Muscle of leg (tissue), 11 donors: ENCODE results near the gene PPM1J. TPM values are rescaled to one million over a fixed set of nuclear protein-coding genes. Genes with fewer than 3 reads are reported as not detected.

Experiments
- DNase-seq: peaks from one replicate; pipeline ENCODE4 v3.0.0; 2013
- H3K27ac ChIP-seq: one replicate; pipeline ENCODE4 v1.5.1; 2013; ENCODE audit warnings: mild to moderate bottlenecking, low read length, control low read depth
- H3K27me3 ChIP-seq: one replicate; pipeline ENCODE4 v1.6.1; 2013; ENCODE audit warnings: low read length; ENCODE audit not compliant: control insufficient read depth, insufficient read depth
- H3K36me3 ChIP-seq: one replicate; pipeline ENCODE4 v1.6.1; 2013; ENCODE audit warnings: low read length; ENCODE audit not compliant: control insufficient read depth, insufficient read depth
- H3K4me1 ChIP-seq: one replicate; pipeline ENCODE4 v1.6.1; 2013; ENCODE audit warnings: low read length; ENCODE audit not compliant: control insufficient read depth, insufficient read depth
- H3K4me3 ChIP-seq: one replicate; pipeline ENCODE4 v1.5.1; 2013; ENCODE audit warnings: low read length, control low read depth
- H3K9me3 ChIP-seq: replicated peaks from 2 replicates; pipeline ENCODE4 v1.6.1; 2013; ENCODE audit warnings: low read depth, low read length; ENCODE audit not compliant: control insufficient read depth
- WGBS: methylation state at CpG from one replicate; pipeline ENCODE4 v1.1.5; 2013; ENCODE audit warnings: missing lambda C conversion rate; ENCODE audit not compliant: insufficient coverage; 5-methylcytosine and 5-hydroxymethylcytosine counted together
- polyA plus RNA-seq, 8 donors: library from polyadenylated mRNA; unstranded; fragments of 120-200 nt; gene quantifications; one replicate each; pipeline versions ENCODE4 v1.2.1 to v1.2.3, GENCODE V29; 2013; ENCODE audit warnings: inconsistent platforms in 1 of 8, low replicate concordance in 1 of 8; ENCODE audit not compliant: insufficient read length in 8 of 8, insufficient read depth in 1 of 8
- total RNA-seq: library from RNA; stranded (reverse); fragments of 120-200 nt; gene quantifications from one replicate; pipeline ENCODE4 v1.2.4, GENCODE V29; 2013

The PPM1J gene
- total and polyA plus RNA-seq, 9 donors: 1.0 to 3.9 (median 2.9) TPM

GRCh38 chr1:112699425-112700144 is 15.5 kb downstream of the PPM1J start:
- peak overlapping the region; percentile 96 for H3K27ac ChIP-seq
- no peak for DNase-seq
- WGBS: 68% methylated on average over 7 of the region's 13 CpGs
- peaks cover 88% of the 10 kb centered on the region for H3K36me3 ChIP-seq
- H3K27me3 ChIP-seq: no peaks in the 10 kb centered on the region
- H3K9me3 ChIP-seq: no peaks in the 10 kb centered on the region
- H3K4me3 ChIP-seq: no peak overlapping the region
- peaks cover 68% of the 10 kb centered on the region for H3K4me1 ChIP-seq

- 61% methylated on average over 16 of the region's 17 CpGs for WGBS
- H3K27ac ChIP-seq: peak overlapping the region; percentile 96
- H3K4me1 ChIP-seq: peaks cover 64% of the 10 kb centered on the region
- H3K36me3 ChIP-seq: peaks cover 94% of the 10 kb centered on the region
- H3K27me3 ChIP-seq: no peaks in the 10 kb centered on the region
- no peak overlapping the region for H3K4me3 ChIP-seq
- DNase-seq: no peak
- no peaks in the 10 kb centered on the region for H3K9me3 ChIP-seq
These were observed 16.5 kb downstream of the PPM1J start for GRCh38 chr1:112698366-112699310.

GRCh38 chr1:112697781-112698201 is 17.3 kb downstream of the PPM1J start:
- no peaks in the 10 kb centered on the region for H3K27me3 ChIP-seq
- peaks cover 56% of the 10 kb centered on the region for H3K4me1 ChIP-seq
- no peaks in the 10 kb centered on the region for H3K9me3 ChIP-seq
- no peak for DNase-seq
- no CpG with 5 or more reads among the region's 9 CpGs for WGBS
- H3K27ac ChIP-seq: no peak overlapping the region
- H3K36me3 ChIP-seq: peaks cover 94% of the 10 kb centered on the region
- no peak overlapping the region for H3K4me3 ChIP-seq

- DNase-seq: no peak
- Histone ChIP-seq H3K27ac (no peak overlapping the region), H3K9me3 (no peaks in the 10 kb centered on the region), H3K36me3 (peaks cover 94% of the 10 kb centered on the region), H3K27me3 (no peaks in the 10 kb centered on the region), H3K4me1 (peaks cover 46% of the 10 kb centered on the region), H3K4me3 (no peak overlapping the region)
- 94% methylated on average over 2 of the region's 7 CpGs for WGBS
These were observed 18.4 kb downstream of the PPM1J start for GRCh38 chr1:112696578-112697314.

- peaks cover 31% of the 10 kb centered on the region for H3K4me1 ChIP-seq
- WGBS: 96% methylated on average over 9 of the region's 9 CpGs
- H3K27ac ChIP-seq: no peak overlapping the region
- peaks cover 88% of the 10 kb centered on the region for H3K36me3 ChIP-seq
- no peaks in the 10 kb centered on the region for H3K9me3 ChIP-seq
- H3K4me3 ChIP-seq: no peak overlapping the region
- no peaks in the 10 kb centered on the region for H3K27me3 ChIP-seq
- DNase-seq: no peak
These were observed 19.9 kb downstream of the PPM1J start for GRCh38 chr1:112695276-112695675.

GRCh38 chr1:112694363-112694929 is 20.7 kb downstream of the PPM1J start:
- 90% methylated on average over 15 of the region's 15 CpGs for WGBS
- no peaks in the 10 kb centered on the region for H3K9me3 ChIP-seq
- H3K4me3 ChIP-seq: no peak overlapping the region
- no peak for DNase-seq
- H3K27ac ChIP-seq: peak overlapping the region; percentile 37
- peaks cover 28% of the 10 kb centered on the region for H3K4me1 ChIP-seq
- H3K36me3 ChIP-seq: peaks cover 87% of the 10 kb centered on the region
- H3K27me3 ChIP-seq: no peaks in the 10 kb centered on the region

- peaks cover 28% of the 10 kb centered on the region for H3K4me1 ChIP-seq
- H3K27me3 ChIP-seq: no peaks in the 10 kb centered on the region
- H3K4me3 ChIP-seq: no peak overlapping the region
- H3K27ac ChIP-seq: no peak overlapping the region
- H3K9me3 ChIP-seq: no peaks in the 10 kb centered on the region
- WGBS: 91% methylated on average over 4 of the region's 6 CpGs
- no peak for DNase-seq
- peaks cover 83% of the 10 kb centered on the region for H3K36me3 ChIP-seq
These were observed 21.3 kb downstream of the PPM1J start for GRCh38 chr1:112693821-112694220.

- DNase-seq: no peak
- WGBS: 97% methylated on average over 4 of the region's 5 CpGs
- Histone ChIP-seq H3K4me1 (peaks cover 28% of the 10 kb centered on the region), H3K27ac (no peak overlapping the region), H3K9me3 (no peaks in the 10 kb centered on the region), H3K36me3 (peaks cover 77% of the 10 kb centered on the region), H3K4me3 (no peak overlapping the region), H3K27me3 (no peaks in the 10 kb centered on the region)
These were observed 22.5 kb downstream of the PPM1J start for GRCh38 chr1:112692681-112693080.

- WGBS: 90% methylated on average over 9 of the region's 11 CpGs
- Histone ChIP-seq H3K36me3 (peaks cover 58% of the 10 kb centered on the region), H3K27ac (peak overlapping the region; percentile 90), H3K4me1 (peaks cover 34% of the 10 kb centered on the region), H3K27me3 (no peaks in the 10 kb centered on the region), H3K4me3 (no peak overlapping the region), H3K9me3 (no peaks in the 10 kb centered on the region)
- no peak for DNase-seq
These were observed 25.3 kb downstream of the PPM1J start for GRCh38 chr1:112689842-112690237.
